ENCODE results near the gene ANXA2. TPM values are rescaled to one million over a fixed set of nuclear protein-coding genes. Genes with fewer than 3 reads are reported as not detected.

ANXA2 gene
- total and polyA plus RNA-seq, 4 donors, result 699 to 1,029 (median 797) TPM

DNA sequence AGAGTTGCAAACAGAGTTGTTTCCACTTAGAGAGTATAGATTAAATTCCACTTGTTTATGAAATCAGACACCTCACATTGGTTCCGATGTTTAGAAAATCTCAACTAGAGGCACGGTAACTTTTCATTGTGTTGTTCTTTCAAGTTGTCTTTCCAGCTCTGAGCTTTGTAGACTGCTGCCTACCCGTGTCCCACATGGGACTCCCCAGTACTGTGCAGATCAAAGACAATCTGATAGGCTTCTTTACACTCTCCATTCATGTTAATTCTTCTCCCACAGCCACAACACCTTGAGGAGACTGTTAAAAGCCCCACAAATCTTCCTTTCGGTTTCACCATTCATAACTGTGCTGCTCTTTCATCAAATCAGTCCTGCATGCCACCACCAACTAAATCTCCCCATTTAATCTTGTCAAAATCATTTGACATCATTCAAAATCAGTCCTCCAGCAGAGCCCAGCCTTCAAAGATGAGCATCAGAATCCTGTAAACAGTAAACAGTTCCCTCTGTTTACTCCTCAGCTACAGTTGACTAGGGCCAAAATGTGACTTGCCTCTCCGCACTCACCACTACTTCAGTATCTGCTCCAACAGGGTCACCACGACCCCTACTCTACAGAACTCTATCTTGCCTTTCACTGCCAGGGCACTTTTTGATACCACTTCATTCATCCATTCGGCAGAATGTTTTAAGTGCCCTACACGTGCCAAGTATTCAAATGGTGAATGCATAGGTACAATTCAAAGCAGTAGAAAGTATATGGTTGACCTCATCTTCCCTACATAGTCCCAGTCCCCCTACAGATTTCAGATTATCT lies 8.3 kb downstream of the ANXA2 start:
- H3K27me3 ChIP-seq (ENCODE audit: control insufficient read depth in 1 of 2, insufficient read depth in 2 of 2, low read length in 1 of 2), result no peaks in the 10 kb centered on the region
- no peaks in the 10 kb centered on the region for H3K9me3 ChIP-seq (ENCODE audit: control insufficient read depth, low read length)
- DNase-seq (no peak), ATAC-seq (ENCODE audit: low FRiP score) (no peak)
- peaks cover 0 to 2% of the 10 kb centered on the region in 2 donors for H3K36me3 ChIP-seq (ENCODE audit: control insufficient read depth in 1 of 2, insufficient read depth in 2 of 2, low read length in 1 of 2)
- peak overlapping the region in 1 of 2 donors; percentile 38 for H3K27ac ChIP-seq (ENCODE audit: low read depth in 1 of 2, low read length in 2 of 2)
- 12 to 13% methylated on average over 8 of the region's 8 CpGs for WGBS, 2 donors
- intact Hi-C loops (cut with DNase I), result no loop called here
- H3K4me1 ChIP-seq (ENCODE audit: control insufficient read depth in 1 of 2, insufficient read depth in 2 of 2, low read length in 2 of 2), result peaks cover 4 to 21% of the 10 kb centered on the region in 2 donors
- H3K4me3 ChIP-seq (ENCODE audit: low read length in 2 of 2), result peak overlapping the region in 1 of 2 donors; percentile 21

GRCh38 chr15:60387321-60387720 lies 10.5 kb downstream of the ANXA2 start:
- intact Hi-C loops (cut with DNase I), result no loop called here
- H3K4me3 ChIP-seq (ENCODE audit: low read length in 2 of 2), result no peak overlapping the region
- H3K27ac ChIP-seq (ENCODE audit: low read depth in 1 of 2, low read length in 2 of 2), result no peak overlapping the region
- H3K27me3 ChIP-seq (ENCODE audit: control insufficient read depth in 1 of 2, insufficient read depth in 2 of 2, low read length in 1 of 2), result no peaks in the 10 kb centered on the region
- no peaks in the 10 kb centered on the region for H3K9me3 ChIP-seq (ENCODE audit: control insufficient read depth, low read length)
- H3K36me3 ChIP-seq (ENCODE audit: control insufficient read depth in 1 of 2, insufficient read depth in 2 of 2, low read length in 1 of 2), result peaks cover 0 to 2% of the 10 kb centered on the region in 2 donors
- WGBS, 2 donors, result 71 to 87% methylated on average over 1 of the region's 1 CpG
- no peak for ATAC-seq (ENCODE audit: low FRiP score)
- H3K4me1 ChIP-seq (ENCODE audit: control insufficient read depth in 1 of 2, insufficient read depth in 2 of 2, low read length in 2 of 2), result peaks cover 4 to 24% of the 10 kb centered on the region in 2 donors
- no peak for DNase-seq

DNA sequence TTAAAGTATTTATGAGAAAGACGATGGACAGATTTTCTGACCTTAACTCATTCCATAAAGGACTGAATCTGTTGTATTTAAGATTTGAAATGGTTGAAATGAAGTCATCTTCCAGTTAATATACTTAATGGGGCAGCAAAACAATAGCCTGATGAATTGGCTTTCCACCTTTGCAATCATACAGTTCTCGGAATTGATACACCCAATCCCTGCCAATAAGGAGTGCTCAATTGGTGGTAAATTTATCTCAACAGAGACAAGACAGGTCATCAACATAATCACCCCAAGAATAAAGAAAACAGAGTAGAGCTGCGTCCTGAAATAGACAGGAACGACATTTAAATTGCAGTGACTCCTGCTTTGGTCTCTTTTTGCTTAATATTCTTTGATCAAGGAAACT lies 11.2 kb downstream of the ANXA2 start:
- WGBS, 2 donors, result 52 to 53% methylated on average over 4 of the region's 4 CpGs
- DNase-seq, result no peak
- intact Hi-C loops (cut with DNase I), result no loop called here
- H3K27me3 ChIP-seq (ENCODE audit: control insufficient read depth in 1 of 2, insufficient read depth in 2 of 2, low read length in 1 of 2), result no peaks in the 10 kb centered on the region
- H3K4me3 ChIP-seq (ENCODE audit: low read length in 2 of 2), result no peak overlapping the region
- peaks cover 2% of the 10 kb centered on the region in 2 donors for H3K36me3 ChIP-seq (ENCODE audit: control insufficient read depth in 1 of 2, insufficient read depth in 2 of 2, low read length in 1 of 2)
- H3K4me1 ChIP-seq (ENCODE audit: control insufficient read depth in 1 of 2, insufficient read depth in 2 of 2, low read length in 2 of 2), result peaks cover 4 to 27% of the 10 kb centered on the region in 2 donors
- ATAC-seq (ENCODE audit: low FRiP score), result no peak
- H3K9me3 ChIP-seq (ENCODE audit: control insufficient read depth, low read length), result no peaks in the 10 kb centered on the region
- no peak overlapping the region for H3K27ac ChIP-seq (ENCODE audit: low read depth in 1 of 2, low read length in 2 of 2)

- Histone ChIP-seq H3K4me1 (ENCODE audit: control insufficient read depth in 1 of 2, insufficient read depth in 2 of 2, low read length in 2 of 2) (peaks cover 4 to 27% of the 10 kb centered on the region in 2 donors), H3K9me3 (ENCODE audit: control insufficient read depth, low read length) (no peaks in the 10 kb centered on the region), H3K27ac (ENCODE audit: low read depth in 1 of 2, low read length in 2 of 2) (no peak overlapping the region), H3K36me3 (ENCODE audit: control insufficient read depth in 1 of 2, insufficient read depth in 2 of 2, low read length in 1 of 2) (peaks cover 2% of the 10 kb centered on the region in 2 donors), H3K4me3 (ENCODE audit: low read length in 2 of 2) (no peak overlapping the region), H3K27me3 (ENCODE audit: control insufficient read depth in 1 of 2, insufficient read depth in 2 of 2, low read length in 1 of 2) (no peaks in the 10 kb centered on the region)
- ATAC-seq (ENCODE audit: low FRiP score), result no peak
- intact Hi-C loops (cut with DNase I), result no loop called here
- WGBS, 2 donors, result 75% methylated on average over 7 of the region's 7 CpGs
- DNase-seq, result no peak
These were observed 11.9 kb downstream of the ANXA2 start for GRCh38 chr15:60385620-60386552.

- Histone ChIP-seq H3K4me1 (ENCODE audit: control insufficient read depth in 1 of 2, insufficient read depth in 2 of 2, low read length in 2 of 2) (peaks cover 7 to 25% of the 10 kb centered on the region in 2 donors), H3K4me3 (ENCODE audit: low read length in 2 of 2) (no peak overlapping the region), H3K9me3 (ENCODE audit: control insufficient read depth, low read length) (no peaks in the 10 kb centered on the region), H3K27me3 (ENCODE audit: control insufficient read depth in 1 of 2, insufficient read depth in 2 of 2, low read length in 1 of 2) (no peaks in the 10 kb centered on the region), H3K36me3 (ENCODE audit: control insufficient read depth in 1 of 2, insufficient read depth in 2 of 2, low read length in 1 of 2) (peaks cover 2% of the 10 kb centered on the region in 2 donors), H3K27ac (ENCODE audit: low read depth in 1 of 2, low read length in 2 of 2) (no peak overlapping the region)
- 61 to 63% methylated on average over 3 of the region's 3 CpGs for WGBS, 2 donors
- ATAC-seq (ENCODE audit: low FRiP score) (no peak), DNase-seq (no peak)
- intact Hi-C loops (cut with DNase I), result no loop called here
These were observed 13.2 kb downstream of the ANXA2 start for GRCh38 chr15:60384526-60385126.

DNA sequence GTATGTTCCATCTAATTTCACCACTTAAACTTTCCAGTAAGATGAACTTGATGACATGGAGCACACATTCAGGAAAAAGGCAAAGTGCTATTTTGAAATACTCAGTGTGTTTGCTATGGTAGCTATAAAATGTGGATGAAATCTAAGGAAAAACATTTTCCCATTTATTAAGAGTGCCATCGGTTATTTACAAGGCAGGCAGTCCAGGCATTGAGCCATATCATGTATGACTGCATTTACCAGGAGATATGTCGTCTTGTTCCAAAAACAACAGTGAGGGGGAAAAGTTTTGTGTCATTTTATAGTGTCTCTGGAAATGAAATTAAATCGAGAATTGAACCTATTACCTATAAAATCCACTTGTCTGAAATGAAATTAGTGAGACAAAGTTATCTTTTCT lies 13.7 kb downstream of the ANXA2 start:
- intact Hi-C loops (cut with DNase I), result no loop called here
- 6 to 8% methylated on average over 3 of the region's 3 CpGs for WGBS, 2 donors
- Histone ChIP-seq H3K4me3 (ENCODE audit: low read length in 2 of 2) (no peak overlapping the region), H3K27ac (ENCODE audit: low read depth in 1 of 2, low read length in 2 of 2) (no peak overlapping the region), H3K9me3 (ENCODE audit: control insufficient read depth, low read length) (no peaks in the 10 kb centered on the region), H3K27me3 (ENCODE audit: control insufficient read depth in 1 of 2, insufficient read depth in 2 of 2, low read length in 1 of 2) (no peaks in the 10 kb centered on the region), H3K4me1 (ENCODE audit: control insufficient read depth in 1 of 2, insufficient read depth in 2 of 2, low read length in 2 of 2) (peaks cover 8 to 20% of the 10 kb centered on the region in 2 donors), H3K36me3 (ENCODE audit: control insufficient read depth in 1 of 2, insufficient read depth in 2 of 2, low read length in 1 of 2) (peaks cover 0 to 2% of the 10 kb centered on the region in 2 donors)
- DNase-seq (no peak), ATAC-seq (ENCODE audit: low FRiP score) (no peak)

DNA sequence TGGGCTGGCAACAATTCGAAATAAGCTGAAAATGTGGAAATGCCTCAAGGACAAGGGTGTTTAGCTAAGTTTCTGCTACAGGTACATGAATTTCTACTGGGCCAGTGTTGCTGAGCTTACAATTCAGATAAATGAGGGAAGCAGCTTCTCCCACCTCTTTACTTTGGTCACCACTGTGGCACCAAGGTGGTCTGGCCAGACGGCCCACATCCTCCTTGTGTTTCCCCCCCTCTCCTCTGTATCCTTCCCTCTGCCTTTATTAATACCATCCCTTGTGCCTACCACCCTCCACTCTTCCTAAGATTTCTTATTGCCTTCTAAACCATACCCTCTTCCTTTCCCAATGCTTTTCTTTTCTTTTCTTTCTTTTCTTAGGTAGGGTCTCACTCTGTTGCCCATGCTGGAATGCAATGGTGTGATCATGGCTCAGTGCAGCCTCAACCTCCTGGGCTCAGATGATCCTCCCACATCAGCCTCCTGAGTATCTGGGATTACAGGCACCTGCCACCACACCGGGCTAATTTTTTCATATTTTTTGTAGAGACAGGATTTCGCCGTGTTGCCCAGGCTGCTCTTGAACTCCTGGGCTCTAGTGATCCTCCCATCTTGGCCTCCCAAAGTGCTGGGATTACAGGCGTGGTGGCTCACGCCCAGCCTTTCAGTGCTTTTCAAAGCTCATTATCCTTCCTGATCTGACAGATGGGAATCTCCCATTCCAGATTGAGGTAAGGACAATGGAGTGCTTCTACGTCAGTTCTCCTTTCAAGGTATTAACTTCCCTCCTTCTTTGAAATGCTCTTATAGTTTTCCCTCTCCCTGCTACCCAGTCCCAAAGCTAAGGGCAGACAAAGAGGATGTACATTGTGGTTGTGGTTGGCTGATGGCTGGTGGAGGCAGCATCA lies 14.8 kb downstream of the ANXA2 start:
- ATAC-seq (ENCODE audit: low FRiP score) (no peak), DNase-seq (no peak)
- Histone ChIP-seq H3K27ac (ENCODE audit: low read depth in 1 of 2, low read length in 2 of 2) (no peak overlapping the region), H3K4me1 (ENCODE audit: control insufficient read depth in 1 of 2, insufficient read depth in 2 of 2, low read length in 2 of 2) (peaks cover 8 to 17% of the 10 kb centered on the region in 2 donors), H3K4me3 (ENCODE audit: low read length in 2 of 2) (no peak overlapping the region), H3K36me3 (ENCODE audit: control insufficient read depth in 1 of 2, insufficient read depth in 2 of 2, low read length in 1 of 2) (peaks cover 0 to 2% of the 10 kb centered on the region in 2 donors), H3K27me3 (ENCODE audit: control insufficient read depth in 1 of 2, insufficient read depth in 2 of 2, low read length in 1 of 2) (no peaks in the 10 kb centered on the region), H3K9me3 (ENCODE audit: control insufficient read depth, low read length) (no peaks in the 10 kb centered on the region)
- intact Hi-C loops (cut with DNase I), result no loop called here
- 82% methylated on average over 8 of the region's 8 CpGs for WGBS, 2 donors

Data from aorta (tissue), 5 donors.